HG03159 (cell line): ENCODE data around the gene SLC1A1.
A peak's percentile ranks its signal among the peaks of the same experiment; 100 is the strongest.
"Not testable (repeated sequence)": the region's sequence is repeated elsewhere in the genome, so short reads cannot be mapped to it uniquely, and the experiment has no call there.

Source experiments
- ATAC-seq: cut with Tn5 transposase; IDR thresholded peaks from one replicate; pipeline ENCODE4 v1.9.1; 2021; ENCODE audit warnings: mild to moderate bottlenecking, moderate library complexity; ENCODE audit not compliant: unreplicated experiment

The SLC1A1 gene

GRCh38 chr9:4540425-4540824 is 50.2 kb downstream of the SLC1A1 start:
- no peak for ATAC-seq

GRCh38 chr9:4541281-4541680 is 51.0 kb downstream of the SLC1A1 start:
- no peak for ATAC-seq

GRCh38 chr9:4541856-4542255 is 51.6 kb downstream of the SLC1A1 start:
- no peak for ATAC-seq

- not testable (repeated sequence) for ATAC-seq
Measured at GRCh38 chr9:4544714-4545113, 54.4 kb downstream of the SLC1A1 start.

- ATAC-seq: no peak
Measured at GRCh38 chr9:4547016-4547415, 56.7 kb downstream of the SLC1A1 start.

GRCh38 chr9:4548811-4549725 is 58.8 kb downstream of the SLC1A1 start:
- ATAC-seq: no peak

- ATAC-seq: no peak
Measured at GRCh38 chr9:4549751-4550295, 59.6 kb downstream of the SLC1A1 start.

GRCh38 chr9:4550777-4551484 is 60.7 kb downstream of the SLC1A1 start:
- ATAC-seq: no peak

- ATAC-seq: no peak
Measured at GRCh38 chr9:4553951-4554381, 63.7 kb downstream of the SLC1A1 start.

GRCh38 chr9:4555236-4555635 is 65.0 kb downstream of the SLC1A1 start:
- ATAC-seq: no peak

GRCh38 chr9:4558371-4558998 is 68.2 kb downstream of the SLC1A1 start:
- no peak for ATAC-seq

GRCh38 chr9:4559261-4560182 is 69.3 kb downstream of the SLC1A1 start:
- peak; percentile 88 for ATAC-seq

GRCh38 chr9:4563105-4563504 is 72.8 kb downstream of the SLC1A1 start:
- ATAC-seq: no peak

GRCh38 chr9:4566806-4567205 is 76.5 kb downstream of the SLC1A1 start:
- ATAC-seq: no peak

GRCh38 chr9:4567601-4568000 is 77.3 kb downstream of the SLC1A1 start:
- no peak for ATAC-seq

- ATAC-seq: no peak
Measured at GRCh38 chr9:4569101-4569500, 78.8 kb downstream of the SLC1A1 start.

GRCh38 chr9:4572184-4572826 is 82.0 kb downstream of the SLC1A1 start:
- no peak for ATAC-seq

GRCh38 chr9:4573176-4573575 is 82.9 kb downstream of the SLC1A1 start:
- no peak for ATAC-seq

GRCh38 chr9:4573634-4574389 is 83.5 kb downstream of the SLC1A1 start:
- no peak for ATAC-seq
